Naive thymus-derived CD8-positive, alpha-beta T cell (primary cell): ENCODE data around the gene SLC25A24. TPM values are rescaled to one million over a fixed set of nuclear protein-coding genes. Genes with fewer than 3 reads are reported as not detected.
"Not testable (repeated sequence)": the region's sequence is repeated elsewhere in the genome, so short reads cannot be mapped to it uniquely, and the experiment has no call there.

ENCODE experiments used
- ATAC-seq, 2 donors: fragments of 150-1000 bp; cut with Tn5 transposase in 1 of 2; sonication (Bioruptor Pico), chemical (Tn5 transposase) in 1 of 2; 1 replicate in 1 of 2; 2 replicates in 1 of 2; pipeline ENCODE4 v1.10.0; 2021; ENCODE audit warnings: mild to moderate bottlenecking in 2 of 2, moderate library complexity in 2 of 2
- POLR2A ChIA-PET: fragments of 350-600 bp; sonication (Branson Sonifier 250); formaldehyde crosslinking; loops from one replicate; lab custom pipeline; 2021; ENCODE audit warnings: antibody characterized with exemption; lab: Charles Lee
- DNase-seq, 10 donors: peaks; one replicate each; pipeline versions ENCODE4 v3.0.0 to v3.0.0-alpha.2; 2020 to 2022
- H3K27ac Mint-ChIP-seq, 10 donors: one replicate each; pipeline ENCODE4 v1.8.0; 2020 to 2022; ENCODE audit warnings: mild to moderate bottlenecking in 10 of 10, mixed read lengths in 10 of 10, moderate library complexity in 4 of 10, inconsistent platforms in 1 of 10
- H3K27me3 Mint-ChIP-seq, 5 donors: one replicate each; pipeline ENCODE4 v1.8.0; 2021 to 2022; ENCODE audit warnings: mixed read lengths in 5 of 5
- H3K36me3 Mint-ChIP-seq, 3 donors: one replicate each; pipeline ENCODE4 v1.8.0; 2020 to 2022; ENCODE audit warnings: mixed read lengths in 3 of 3, mild to moderate bottlenecking in 2 of 3, inconsistent platforms in 1 of 3
- H3K4me1 Mint-ChIP-seq, 4 donors: one replicate each; pipeline ENCODE4 v1.8.0; 2021 to 2022; ENCODE audit warnings: mixed read lengths in 4 of 4
- H3K4me3 Mint-ChIP-seq, 10 donors: one replicate each; pipeline ENCODE4 v1.8.0; 2020 to 2022; ENCODE audit warnings: mild to moderate bottlenecking in 10 of 10, mixed read lengths in 10 of 10, moderate library complexity in 6 of 10, inconsistent platforms in 1 of 10
- H3K9me3 Mint-ChIP-seq, 9 donors: one replicate each; pipeline ENCODE4 v1.8.0; 2020 to 2022; ENCODE audit warnings: mixed read lengths in 9 of 9, mild to moderate bottlenecking in 3 of 9, inconsistent platforms in 1 of 9, moderate library complexity in 1 of 9
- polyA plus RNA-seq, 3 donors: library from polyadenylated mRNA; unstranded; fragments of 300-500 nt; fragmentation: Illumina TruSeq; gene quantifications; one replicate each; pipeline ENCODE4 v1.2.3, GENCODE V29; 2021
- total RNA-seq, 8 experiments: library from RNA in 2 of 8; stranded (reverse) in 2 of 8; gene quantifications; one replicate each; pipeline ENCODE4 v1.2.3 and lab custom pipeline; 2021 to 2026

SLC25A24 gene
- total and polyA plus RNA-seq, 5 experiments from 2014 or later, result 6.4 to 12.7 (median 10.2) TPM

DNA sequence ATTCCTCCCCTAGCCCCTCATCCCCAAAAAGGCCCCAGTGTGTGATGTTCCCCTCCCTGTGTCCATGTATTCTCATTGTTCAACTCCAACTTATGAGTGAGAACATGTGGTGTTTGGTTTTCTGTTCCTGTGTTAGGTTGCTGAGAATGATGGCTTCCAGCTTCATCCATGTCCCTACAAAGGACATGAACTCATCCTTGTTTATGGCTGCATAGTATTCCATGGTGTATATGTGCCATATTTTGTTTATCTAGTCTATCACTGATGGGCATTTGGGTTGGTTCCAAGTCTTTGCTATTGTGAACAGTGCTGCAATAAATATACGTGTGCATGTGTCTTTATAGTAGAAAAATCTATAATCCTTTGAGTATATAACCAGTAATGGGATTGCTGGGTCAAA is 55.6 kb downstream of the SLC25A24 start:
- H3K27me3 Mint-ChIP-seq, H3K27ac Mint-ChIP-seq, POLR2A ChIA-PET, H3K4me1 Mint-ChIP-seq, H3K4me3 Mint-ChIP-seq, H3K9me3 Mint-ChIP-seq, ATAC-seq, DNase-seq: not testable (repeated sequence)
- peaks cover 23 to 68% (median 42%) of the 10 kb centered on the region in 3 donors for H3K36me3 Mint-ChIP-seq

DNA sequence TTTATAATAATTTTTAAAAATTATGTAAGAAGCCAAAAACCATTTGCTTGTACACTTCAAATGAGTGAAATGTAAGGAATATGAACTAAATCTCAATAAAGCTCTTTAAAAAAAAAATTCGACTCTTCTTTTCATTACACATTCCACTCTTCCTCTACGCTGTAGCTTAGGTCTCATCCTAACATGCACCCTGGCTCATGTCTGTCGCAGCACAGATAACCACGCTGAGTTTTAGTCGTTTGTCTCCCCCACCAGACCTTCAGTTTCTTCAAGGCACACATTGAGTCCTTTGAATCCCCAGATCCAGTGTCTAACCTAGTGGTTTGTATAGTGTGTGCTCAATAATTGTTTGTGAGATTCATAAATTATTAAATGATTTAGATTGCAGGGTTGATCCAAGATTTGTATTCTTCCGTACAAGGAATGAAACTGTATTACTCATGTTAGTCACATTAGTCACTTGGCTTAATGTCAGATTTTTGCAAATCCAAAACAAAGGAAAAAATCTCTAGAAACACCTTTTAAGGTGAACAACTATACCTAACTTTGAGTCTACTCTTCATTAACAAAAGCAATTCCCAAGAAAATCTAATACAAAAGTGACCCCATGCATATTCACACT is 57.3 kb downstream of the SLC25A24 start:
- H3K9me3 Mint-ChIP-seq, result peaks cover 0 to 9% (median 1%) of the 10 kb centered on the region in 9 donors
- DNase-seq (no peak), ATAC-seq (no peak)
- POLR2A ChIA-PET, result no interaction called here
- H3K27ac Mint-ChIP-seq, result no peak overlapping the region
- H3K4me3 Mint-ChIP-seq, result no peak overlapping the region
- H3K4me1 Mint-ChIP-seq, result peaks cover 0 to 5% (median 0%) of the 10 kb centered on the region in 4 donors
- H3K27me3 Mint-ChIP-seq, result no peaks in the 10 kb centered on the region
- peaks cover 23 to 67% (median 49%) of the 10 kb centered on the region in 3 donors for H3K36me3 Mint-ChIP-seq

DNA sequence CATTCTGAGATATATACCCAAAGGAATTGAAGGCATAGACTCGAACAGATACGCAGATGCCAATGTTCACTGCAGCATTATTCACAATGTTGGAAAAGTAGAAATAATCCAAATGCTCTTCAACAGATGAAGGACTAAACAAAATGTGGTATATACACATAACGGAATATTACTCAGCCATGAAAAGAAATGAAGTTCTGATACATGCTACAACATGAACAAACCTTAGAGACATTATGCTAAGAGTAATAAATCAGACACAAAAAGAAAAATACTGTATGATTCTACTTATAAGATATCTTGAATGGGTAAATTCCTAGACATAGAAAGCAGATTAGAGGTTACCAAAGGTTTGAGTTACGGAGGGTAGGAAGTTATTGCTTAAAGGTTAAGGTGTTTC is 57.9 kb downstream of the SLC25A24 start:
- Mint-ChIP-seq H3K9me3 (peaks cover 0 to 4% (median 1%) of the 10 kb centered on the region in 9 donors), H3K36me3 (peaks cover 20 to 63% (median 44%) of the 10 kb centered on the region in 3 donors), H3K27me3 (no peaks in the 10 kb centered on the region), H3K4me3 (no peak overlapping the region), H3K4me1 (peaks cover 0 to 5% (median 0%) of the 10 kb centered on the region in 4 donors), H3K27ac (no peak overlapping the region)
- POLR2A ChIA-PET, result no interaction called here
- ATAC-seq (no peak), DNase-seq (no peak)

DNA sequence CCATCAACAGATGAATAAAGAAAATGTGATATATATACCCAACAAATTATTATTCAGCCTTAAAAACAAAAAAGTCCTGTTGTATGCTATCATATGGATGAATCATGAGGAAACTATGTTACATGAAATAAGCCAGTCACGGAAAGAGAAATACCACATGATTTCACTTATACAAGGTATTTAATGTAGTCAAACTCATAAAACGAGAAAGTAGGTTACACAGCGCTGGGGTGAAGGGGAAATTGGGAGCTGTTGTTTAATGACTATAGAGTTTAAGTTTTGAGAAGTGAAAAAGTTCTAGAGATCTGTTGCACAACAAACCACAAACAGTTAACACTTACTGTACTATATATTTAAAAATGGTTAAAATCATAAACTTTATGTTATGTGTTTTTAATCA is 58.5 kb downstream of the SLC25A24 start:
- no peak overlapping the region for H3K4me3 Mint-ChIP-seq
- no peak overlapping the region for H3K27ac Mint-ChIP-seq
- H3K27me3 Mint-ChIP-seq, result no peaks in the 10 kb centered on the region
- peaks cover 0 to 3% (median 0%) of the 10 kb centered on the region in 9 donors for H3K9me3 Mint-ChIP-seq
- H3K36me3 Mint-ChIP-seq, result peaks cover 14 to 58% (median 42%) of the 10 kb centered on the region in 3 donors
- ATAC-seq (no peak), DNase-seq (no peak)
- POLR2A ChIA-PET, result no interaction called here
- peaks cover 0 to 5% (median 0%) of the 10 kb centered on the region in 4 donors for H3K4me1 Mint-ChIP-seq

DNA sequence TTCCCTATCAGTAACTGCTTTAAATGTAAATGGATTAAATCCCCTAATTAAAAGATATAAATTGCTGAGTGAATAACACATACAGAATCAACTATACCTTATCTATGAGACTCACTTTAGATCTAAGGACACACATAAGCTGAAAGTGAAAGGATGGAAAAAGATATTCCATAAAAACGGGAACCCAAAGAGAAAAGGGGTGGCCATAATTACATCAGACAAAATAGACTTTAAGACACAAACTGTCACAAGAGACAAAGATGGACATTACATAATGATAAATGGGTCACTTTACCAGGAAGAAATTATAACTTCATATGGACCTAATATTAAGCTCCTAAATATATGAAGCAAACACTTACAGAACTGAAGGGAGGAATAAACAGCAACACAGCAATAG is 59.2 kb downstream of the SLC25A24 start:
- Mint-ChIP-seq H3K27ac (peak overlapping the region in 1 of 10 donors; percentile 1), H3K9me3 (peaks cover 0 to 2% (median 0%) of the 10 kb centered on the region in 9 donors), H3K4me1 (peaks cover 0 to 5% (median 0%) of the 10 kb centered on the region in 4 donors), H3K36me3 (peaks cover 10 to 55% (median 42%) of the 10 kb centered on the region in 3 donors), H3K27me3 (no peaks in the 10 kb centered on the region), H3K4me3 (no peak overlapping the region)
- DNase-seq (no peak), ATAC-seq (no peak)
- POLR2A ChIA-PET, result no interaction called here

DNA sequence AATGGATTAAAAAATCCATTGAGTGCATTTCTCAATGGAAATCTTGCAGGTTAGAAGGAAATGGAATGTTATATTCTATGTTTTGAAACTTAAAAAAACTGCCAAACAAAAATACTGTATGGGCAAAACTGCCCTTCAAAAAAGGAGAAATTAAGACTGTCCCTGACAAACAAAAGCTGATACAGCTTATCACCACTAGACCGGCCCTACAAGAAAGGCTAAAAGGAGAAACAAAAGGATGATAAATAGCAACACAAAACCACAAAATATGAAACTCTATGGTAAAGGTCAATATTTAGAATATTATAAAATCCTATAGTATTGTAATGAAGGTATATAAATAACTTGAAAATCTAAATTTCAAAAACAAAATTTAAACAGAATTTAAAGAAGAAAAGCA is 60.0 kb downstream of the SLC25A24 start:
- no peak for ATAC-seq
- POLR2A ChIA-PET, result no interaction called here
- H3K36me3 Mint-ChIP-seq, result peaks cover 9 to 51% (median 44%) of the 10 kb centered on the region in 3 donors

DNA sequence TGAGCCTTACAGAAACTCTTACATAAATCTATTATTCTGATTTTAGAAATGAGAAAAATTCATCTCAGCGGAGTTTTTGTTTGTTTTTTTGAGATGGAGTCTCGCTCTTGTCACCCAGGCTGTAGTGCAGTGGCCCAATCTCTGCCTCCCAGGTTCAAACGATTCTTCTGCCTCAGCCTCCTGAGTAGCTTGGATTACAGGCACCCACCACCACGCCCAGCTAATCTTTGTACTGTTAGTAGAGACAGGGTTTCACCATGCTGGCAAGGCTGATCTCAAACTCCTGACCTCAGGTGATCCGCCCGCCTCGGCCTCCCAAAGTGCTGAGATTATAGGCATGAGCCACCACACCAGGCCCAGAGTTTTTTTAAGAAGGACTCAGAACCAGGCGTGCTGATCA is 60.6 kb downstream of the SLC25A24 start:
- not testable (repeated sequence) for H3K27me3 Mint-ChIP-seq, ATAC-seq

More for the DNA sequence above, 60.0 kb downstream of the SLC25A24 start:
- H3K27ac Mint-ChIP-seq, result peak overlapping the region in 1 of 10 donors; percentile 41
- no peak for DNase-seq
- H3K9me3 Mint-ChIP-seq, result peaks cover 0 to 2% (median 0%) of the 10 kb centered on the region in 9 donors
- no peak overlapping the region for H3K4me3 Mint-ChIP-seq
- no peaks in the 10 kb centered on the region for H3K27me3 Mint-ChIP-seq
- H3K4me1 Mint-ChIP-seq, result peaks cover 0 to 5% (median 0%) of the 10 kb centered on the region in 4 donors

DNA sequence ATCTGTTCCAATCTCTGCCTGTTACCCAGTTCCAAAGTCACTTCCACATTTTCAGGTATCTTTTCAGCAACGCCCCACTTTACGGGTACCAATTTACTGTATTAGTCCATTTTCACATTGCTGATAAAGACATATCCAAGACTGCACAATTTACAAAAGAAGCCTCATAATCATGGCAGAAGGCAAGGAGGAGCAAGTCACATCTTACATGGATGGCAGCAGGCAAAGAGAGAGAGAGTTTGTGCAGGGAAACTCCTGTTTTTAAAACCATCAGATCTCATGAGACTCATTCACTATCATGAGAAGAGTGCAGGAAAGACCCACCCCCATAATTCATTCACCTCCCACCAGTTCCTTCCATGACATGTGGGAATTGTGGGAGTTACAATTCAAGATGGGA is 67.0 kb downstream of the SLC25A24 start:
- H3K27ac Mint-ChIP-seq, DNase-seq, H3K27me3 Mint-ChIP-seq, H3K4me3 Mint-ChIP-seq, H3K4me1 Mint-ChIP-seq, POLR2A ChIA-PET, ATAC-seq: not testable (repeated sequence)
- Mint-ChIP-seq H3K9me3 (peaks cover 0 to 16% (median 5%) of the 10 kb centered on the region in 9 donors), H3K36me3 (peaks cover 18 to 33% (median 32%) of the 10 kb centered on the region in 3 donors)

More for the DNA sequence above, 60.6 kb downstream of the SLC25A24 start:
- peaks cover 9 to 48% (median 44%) of the 10 kb centered on the region in 3 donors for H3K36me3 Mint-ChIP-seq
- H3K4me1 Mint-ChIP-seq, POLR2A ChIA-PET, H3K9me3 Mint-ChIP-seq, DNase-seq, H3K4me3 Mint-ChIP-seq, H3K27ac Mint-ChIP-seq: not testable (repeated sequence)

DNA sequence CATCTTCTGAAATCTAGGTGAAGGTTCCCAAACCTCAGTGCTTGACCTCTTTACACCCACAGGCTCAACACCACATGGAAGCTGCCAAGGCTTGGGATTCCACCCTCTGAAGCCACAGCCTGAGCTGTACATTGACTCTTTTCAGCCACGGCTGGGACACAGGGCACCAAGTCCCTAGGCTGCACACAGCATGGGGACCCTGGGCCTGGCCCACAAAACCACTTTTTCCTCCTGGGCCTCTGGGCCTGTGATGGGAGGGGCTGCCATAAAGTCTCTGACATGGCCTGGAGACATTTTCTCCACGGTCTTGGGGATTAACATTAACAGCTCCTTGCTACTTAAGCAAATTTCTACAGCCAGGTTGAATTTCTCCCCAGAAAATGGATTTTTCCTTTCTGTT is 67.8 kb downstream of the SLC25A24 start:
- H3K4me3 Mint-ChIP-seq, ATAC-seq, DNase-seq, H3K27me3 Mint-ChIP-seq, POLR2A ChIA-PET, H3K4me1 Mint-ChIP-seq, H3K27ac Mint-ChIP-seq: not testable (repeated sequence)
- Mint-ChIP-seq H3K36me3 (peaks cover 18 to 29% (median 28%) of the 10 kb centered on the region in 3 donors), H3K9me3 (peaks cover 0 to 16% (median 5%) of the 10 kb centered on the region in 9 donors)

DNA sequence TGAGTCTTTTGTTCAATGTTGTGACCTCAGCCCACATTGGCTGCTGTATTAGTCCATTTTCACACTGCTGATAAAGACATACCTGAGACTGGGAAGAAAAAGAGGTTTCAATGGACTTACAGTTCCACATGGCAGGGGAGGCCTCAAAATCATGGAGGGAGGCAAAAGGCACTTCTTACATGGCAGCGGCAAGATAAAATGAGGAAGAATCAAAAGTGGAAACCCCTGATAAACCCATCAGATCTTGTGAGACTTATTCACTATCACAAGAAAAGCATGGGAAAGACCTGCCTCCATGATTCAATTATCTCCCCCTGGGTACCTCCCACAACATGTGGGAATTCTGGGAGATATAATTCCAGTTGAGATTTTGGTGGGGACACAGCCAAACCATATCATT is 68.9 kb downstream of the SLC25A24 start:
- DNase-seq, H3K27me3 Mint-ChIP-seq, H3K4me3 Mint-ChIP-seq, POLR2A ChIA-PET, ATAC-seq, H3K4me1 Mint-ChIP-seq: not testable (repeated sequence)
- Mint-ChIP-seq H3K36me3 (peaks cover 18 to 24% (median 21%) of the 10 kb centered on the region in 3 donors), H3K9me3 (peaks cover 0 to 16% (median 5%) of the 10 kb centered on the region in 9 donors), H3K27ac (peak overlapping the region in 1 of 10 donors; percentile 0)

DNA sequence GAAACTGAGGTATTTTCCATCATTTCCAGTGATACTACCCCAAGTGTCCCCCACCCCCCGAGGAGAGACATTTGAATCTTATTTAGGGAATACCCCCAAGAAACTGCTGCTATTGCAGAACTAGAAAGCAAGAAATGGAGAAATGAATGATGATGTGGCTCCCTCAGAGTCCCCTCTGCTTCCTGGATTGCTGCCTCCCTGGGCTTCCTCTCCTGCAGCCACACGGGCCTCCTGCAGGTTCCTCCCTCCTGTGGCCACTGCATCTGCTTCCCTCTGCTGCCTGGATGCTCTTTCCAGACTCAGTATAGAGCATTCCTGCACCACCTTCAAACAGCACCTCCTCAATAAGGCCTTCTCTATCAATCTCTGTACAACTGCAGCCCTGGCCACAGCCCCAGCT is 69.3 kb downstream of the SLC25A24 start:
- Mint-ChIP-seq H3K27me3 (no peaks in the 10 kb centered on the region), H3K36me3 (peaks cover 18 to 24% (median 18%) of the 10 kb centered on the region in 3 donors), H3K4me3 (no peak overlapping the region), H3K27ac (peak overlapping the region in 1 of 10 donors; percentile 0), H3K4me1 (peaks cover 0 to 5% (median 0%) of the 10 kb centered on the region in 4 donors), H3K9me3 (peaks cover 0 to 16% (median 5%) of the 10 kb centered on the region in 9 donors)
- no peak for ATAC-seq
- DNase-seq, result no peak
- POLR2A ChIA-PET, result no interaction called here

DNA sequence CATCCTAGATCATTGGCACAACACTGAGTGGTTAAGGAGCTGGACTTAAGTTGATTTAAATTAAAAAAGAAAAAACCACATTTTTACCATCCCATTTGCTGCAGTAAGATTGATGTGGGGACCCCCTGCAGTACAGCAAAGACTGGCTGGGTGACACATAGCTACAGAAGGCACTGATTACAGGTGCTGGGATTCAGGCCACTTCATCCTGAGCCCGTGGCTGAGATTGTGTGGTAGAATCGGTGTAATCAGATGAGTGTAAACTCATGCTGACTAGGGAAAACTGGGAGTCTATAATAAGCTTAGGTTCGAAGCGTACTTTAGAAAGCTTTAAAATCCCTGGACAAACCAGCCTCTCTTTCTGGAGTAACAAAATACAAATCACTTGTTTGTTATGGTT is 70.1 kb downstream of the SLC25A24 start:
- Mint-ChIP-seq H3K27me3 (no peaks in the 10 kb centered on the region), H3K4me3 (no peak overlapping the region), H3K4me1 (peaks cover 0 to 10% (median 3%) of the 10 kb centered on the region in 4 donors), H3K36me3 (peaks cover 15 to 24% (median 18%) of the 10 kb centered on the region in 3 donors), H3K9me3 (peaks cover 0 to 16% (median 5%) of the 10 kb centered on the region in 9 donors), H3K27ac (peak overlapping the region in 1 of 10 donors; percentile 4)
- DNase-seq, result no peak
- POLR2A ChIA-PET, result no interaction called here
- no peak for ATAC-seq
